NCI-H1436 (cell line): ENCODE results near the gene CNOT2.
"Not testable (repeated sequence)": the region's sequence is repeated elsewhere in the genome, so short reads cannot be mapped to it uniquely, and the experiment has no call there.

Source experiments
- DNase-seq: peaks from one replicate; lab custom pipeline; 2025; lab: John Stamatoyannopoulos, UW

CNOT2 gene

GRCh38 chr12:70252832-70253231 lies 9.6 kb downstream of the CNOT2 start:
- DNase-seq = no peak

GRCh38 chr12:70254225-70254624 lies 11.0 kb downstream of the CNOT2 start:
- no peak for DNase-seq

- DNase-seq = no peak
Measured at GRCh38 chr12:70254846-70255245, 11.6 kb downstream of the CNOT2 start.

GRCh38 chr12:70255311-70255710 lies 12.1 kb downstream of the CNOT2 start:
- DNase-seq = no peak

GRCh38 chr12:70258605-70259403 lies 15.6 kb downstream of the CNOT2 start:
- DNase-seq = no peak

- DNase-seq = no peak
Measured at GRCh38 chr12:70260646-70261045, 17.4 kb downstream of the CNOT2 start.

- DNase-seq = no peak
Measured at GRCh38 chr12:70264067-70264867, 21.0 kb downstream of the CNOT2 start.

- no peak for DNase-seq
Measured at GRCh38 chr12:70265132-70265531, 21.9 kb downstream of the CNOT2 start.

- no peak for DNase-seq
Measured at GRCh38 chr12:70267550-70267949, 24.3 kb downstream of the CNOT2 start.

- no peak for DNase-seq
Measured at GRCh38 chr12:70268972-70269371, 25.7 kb downstream of the CNOT2 start.

- no peak for DNase-seq
Measured at GRCh38 chr12:70270108-70270507, 26.9 kb downstream of the CNOT2 start.

GRCh38 chr12:70271025-70271424 lies 27.8 kb downstream of the CNOT2 start:
- no peak for DNase-seq

- no peak for DNase-seq
Measured at GRCh38 chr12:70272510-70272909, 29.3 kb downstream of the CNOT2 start.

GRCh38 chr12:70275045-70275444 lies 31.8 kb downstream of the CNOT2 start:
- DNase-seq = no peak

GRCh38 chr12:70277973-70278372 lies 34.7 kb downstream of the CNOT2 start:
- DNase-seq = no peak

- DNase-seq = no peak
Measured at GRCh38 chr12:70278945-70279344, 35.7 kb downstream of the CNOT2 start.

GRCh38 chr12:70283232-70283631 lies 40.0 kb downstream of the CNOT2 start:
- DNase-seq = no peak

- no peak for DNase-seq
Measured at GRCh38 chr12:70288817-70289216, 45.6 kb downstream of the CNOT2 start.

GRCh38 chr12:70290116-70290515 lies 46.9 kb downstream of the CNOT2 start:
- DNase-seq = no peak

- DNase-seq = no peak
Measured at GRCh38 chr12:70292017-70292776, 49.0 kb downstream of the CNOT2 start.

- DNase-seq = not testable (repeated sequence)
Measured at GRCh38 chr12:70304684-70305555, 61.7 kb downstream of the CNOT2 start.

- no peak for DNase-seq
Measured at GRCh38 chr12:70305794-70306193, 62.6 kb downstream of the CNOT2 start.
